Posterior cingulate gyrus (tissue), 11 donors: ENCODE results near the gene ERP27.

ENCODE experiments used
- DNase-seq, 10 donors: peaks; one replicate each; pipeline versions ENCODE4 v3.0.0 to v3.0.0-alpha.2; 2020 to 2021; ENCODE audit warnings: mixed read lengths in 3 of 10
- intact Hi-C: fragments of 100-400 bp; cut with DNase I; formaldehyde crosslinking; loops from one replicate; pipeline ENCODE4 v1.15.1; 2023

ERP27 gene

GRCh38 chr12:14942196-14942931, 4.0 kb upstream of the ERP27 start:
- intact Hi-C loops = no loop called here

GRCh38 chr12:14941369-14941768, 3.0 kb upstream of the ERP27 start:
- intact Hi-C loops = no loop called here

More at GRCh38 chr12:14942196-14942931, 4.0 kb upstream of the ERP27 start:
- DNase-seq = no peak

GRCh38 chr12:14937689-14938088, 648 bp downstream of the ERP27 start:
- intact Hi-C loops = no loop called here
- no peak for DNase-seq

More at GRCh38 chr12:14941369-14941768, 3.0 kb upstream of the ERP27 start:
- no peak for DNase-seq

GRCh38 chr12:14937014-14937413, 1.3 kb downstream of the ERP27 start:
- no peak for DNase-seq
- intact Hi-C loops = no loop called here

- intact Hi-C loops = no loop called here
- DNase-seq = no peak
Observed at GRCh38 chr12:14936224-14936861, 2.0 kb downstream of the ERP27 start.

- no peak for DNase-seq
- intact Hi-C loops = no loop called here
Observed at GRCh38 chr12:14935031-14935430, 3.3 kb downstream of the ERP27 start.

GRCh38 chr12:14934511-14934910, 3.8 kb downstream of the ERP27 start:
- intact Hi-C loops = no loop called here

GRCh38 chr12:14931791-14932560, 6.4 kb downstream of the ERP27 start:
- no peak for DNase-seq
- intact Hi-C loops = no loop called here

More at GRCh38 chr12:14934511-14934910, 3.8 kb downstream of the ERP27 start:
- DNase-seq = no peak

GRCh38 chr12:14931359-14931758, 7.0 kb downstream of the ERP27 start:
- DNase-seq = no peak

GRCh38 chr12:14930299-14930698, 8.0 kb downstream of the ERP27 start:
- DNase-seq = no peak
- intact Hi-C loops = no loop called here

More at GRCh38 chr12:14931359-14931758, 7.0 kb downstream of the ERP27 start:
- intact Hi-C loops = no loop called here

GRCh38 chr12:14928931-14929330, 9.4 kb downstream of the ERP27 start:
- no peak for DNase-seq
- intact Hi-C loops = no loop called here

GRCh38 chr12:14927267-14927666, 11.1 kb downstream of the ERP27 start:
- intact Hi-C loops = no loop called here
- DNase-seq = no peak

GRCh38 chr12:14924541-14924940, 13.8 kb downstream of the ERP27 start:
- intact Hi-C loops = no loop called here
- no peak for DNase-seq

- DNase-seq = no peak
- intact Hi-C loops = no loop called here
Observed at GRCh38 chr12:14923944-14924343, 14.4 kb downstream of the ERP27 start.

- intact Hi-C loops = no loop called here
- no peak for DNase-seq
Observed at GRCh38 chr12:14921218-14921617, 17.1 kb downstream of the ERP27 start.

GRCh38 chr12:14920475-14921126, 17.7 kb downstream of the ERP27 start:
- DNase-seq = no peak
- intact Hi-C loops = no loop called here

GRCh38 chr12:14919455-14919854, 18.9 kb downstream of the ERP27 start:
- DNase-seq = no peak
- intact Hi-C loops = no loop called here

GRCh38 chr12:14915736-14916135, 22.6 kb downstream of the ERP27 start:
- DNase-seq = no peak
- intact Hi-C loops = no loop called here

- no peak for DNase-seq
- intact Hi-C loops = no loop called here
Observed at GRCh38 chr12:14913381-14913781, 25.0 kb downstream of the ERP27 start.

- intact Hi-C loops = no loop called here
- DNase-seq = no peak
Observed at GRCh38 chr12:14911131-14911530, 27.2 kb downstream of the ERP27 start.
